ENCODE measurements around the gene UNK. TPM values are rescaled to one million over a fixed set of nuclear protein-coding genes. Genes with fewer than 3 reads are reported as not detected.
A peak's percentile ranks its signal among the peaks of the same experiment; 100 is the strongest.

The UNK gene
- total and polyA plus RNA-seq, 2 of the 13 experiments (the other 11 are each of a cell fraction or from before 2014, with no cell fraction given), result 31.6 to 33.0 TPM

DNA sequence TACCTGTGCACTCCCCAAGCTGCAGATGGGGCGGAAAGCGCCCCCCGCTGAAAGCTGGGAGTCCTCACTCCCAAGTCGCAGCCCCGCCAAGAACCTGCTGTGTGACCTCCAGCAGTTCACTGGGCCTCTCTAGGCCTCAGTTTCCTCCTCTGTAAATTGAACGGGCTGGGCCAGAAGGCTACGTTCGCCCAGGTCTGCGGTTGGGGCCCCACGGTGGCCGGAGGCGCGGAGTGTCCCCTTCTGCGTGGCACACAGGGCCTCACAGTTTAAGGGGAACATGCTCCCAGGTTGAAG, 20.2 kb upstream of the UNK start (continued):
- TF ChIP-seq, protein P1, sequence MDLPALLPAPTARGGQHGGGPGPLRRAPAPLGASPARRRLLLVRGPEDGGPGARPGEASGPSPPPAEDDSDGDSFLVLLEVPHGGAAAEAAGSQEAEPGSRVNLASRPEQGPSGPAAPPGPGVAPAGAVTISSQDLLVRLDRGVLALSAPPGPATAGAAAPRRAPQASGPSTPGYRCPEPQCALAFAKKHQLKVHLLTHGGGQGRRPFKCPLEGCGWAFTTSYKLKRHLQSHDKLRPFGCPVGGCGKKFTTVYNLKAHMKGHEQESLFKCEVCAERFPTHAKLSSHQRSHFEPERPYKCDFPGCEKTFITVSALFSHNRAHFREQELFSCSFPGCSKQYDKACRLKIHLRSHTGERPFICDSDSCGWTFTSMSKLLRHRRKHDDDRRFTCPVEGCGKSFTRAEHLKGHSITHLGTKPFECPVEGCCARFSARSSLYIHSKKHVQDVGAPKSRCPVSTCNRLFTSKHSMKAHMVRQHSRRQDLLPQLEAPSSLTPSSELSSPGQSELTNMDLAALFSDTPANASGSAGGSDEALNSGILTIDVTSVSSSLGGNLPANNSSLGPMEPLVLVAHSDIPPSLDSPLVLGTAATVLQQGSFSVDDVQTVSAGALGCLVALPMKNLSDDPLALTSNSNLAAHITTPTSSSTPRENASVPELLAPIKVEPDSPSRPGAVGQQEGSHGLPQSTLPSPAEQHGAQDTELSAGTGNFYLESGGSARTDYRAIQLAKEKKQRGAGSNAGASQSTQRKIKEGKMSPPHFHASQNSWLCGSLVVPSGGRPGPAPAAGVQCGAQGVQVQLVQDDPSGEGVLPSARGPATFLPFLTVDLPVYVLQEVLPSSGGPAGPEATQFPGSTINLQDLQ (CRISPR knock-in tag; IDR thresholded peaks at IDR 0.05), result no peak
- peak; percentile 61 for TF ChIP-seq PHF8 (CRISPR knock-in tag; IDR thresholded peaks at IDR 0.05)
- TF ChIP-seq, protein P2, sequence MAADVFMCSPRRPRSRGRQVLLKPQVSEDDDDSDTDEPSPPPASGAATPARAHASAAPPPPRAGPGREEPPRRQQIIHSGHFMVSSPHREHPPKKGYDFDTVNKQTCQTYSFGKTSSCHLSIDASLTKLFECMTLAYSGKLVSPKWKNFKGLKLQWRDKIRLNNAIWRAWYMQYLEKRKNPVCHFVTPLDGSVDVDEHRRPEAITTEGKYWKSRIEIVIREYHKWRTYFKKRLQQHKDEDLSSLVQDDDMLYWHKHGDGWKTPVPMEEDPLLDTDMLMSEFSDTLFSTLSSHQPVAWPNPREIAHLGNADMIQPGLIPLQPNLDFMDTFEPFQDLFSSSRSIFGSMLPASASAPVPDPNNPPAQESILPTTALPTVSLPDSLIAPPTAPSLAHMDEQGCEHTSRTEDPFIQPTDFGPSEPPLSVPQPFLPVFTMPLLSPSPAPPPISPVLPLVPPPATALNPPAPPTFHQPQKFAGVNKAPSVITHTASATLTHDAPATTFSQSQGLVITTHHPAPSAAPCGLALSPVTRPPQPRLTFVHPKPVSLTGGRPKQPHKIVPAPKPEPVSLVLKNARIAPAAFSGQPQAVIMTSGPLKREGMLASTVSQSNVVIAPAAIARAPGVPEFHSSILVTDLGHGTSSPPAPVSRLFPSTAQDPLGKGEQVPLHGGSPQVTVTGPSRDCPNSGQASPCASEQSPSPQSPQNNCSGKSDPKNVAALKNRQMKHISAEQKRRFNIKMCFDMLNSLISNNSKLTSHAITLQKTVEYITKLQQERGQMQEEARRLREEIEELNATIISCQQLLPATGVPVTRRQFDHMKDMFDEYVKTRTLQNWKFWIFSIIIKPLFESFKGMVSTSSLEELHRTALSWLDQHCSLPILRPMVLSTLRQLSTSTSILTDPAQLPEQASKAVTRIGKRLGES (CRISPR knock-in tag; IDR thresholded peaks at IDR 0.05; ENCODE audit: borderline replicate concordance), result no peak
- TF ChIP-seq MIXL1 (CRISPR knock-in tag; IDR thresholded peaks at IDR 0.05), result no peak
- TF ChIP-seq ZNF660 (CRISPR knock-in tag; IDR thresholded peaks at IDR 0.05; ENCODE audit: borderline replicate concordance, low read depth), result no peak
- peak; percentile 56; the same call in 1 of the 2 replicates for TF ChIP-seq ARNT2 (CRISPR knock-in tag; IDR thresholded peaks at IDR 0.05; ENCODE audit: low read depth)
- TF ChIP-seq HOXA3 (CRISPR knock-in tag; IDR thresholded peaks at IDR 0.05), result no peak
- TF ChIP-seq, protein P3, sequence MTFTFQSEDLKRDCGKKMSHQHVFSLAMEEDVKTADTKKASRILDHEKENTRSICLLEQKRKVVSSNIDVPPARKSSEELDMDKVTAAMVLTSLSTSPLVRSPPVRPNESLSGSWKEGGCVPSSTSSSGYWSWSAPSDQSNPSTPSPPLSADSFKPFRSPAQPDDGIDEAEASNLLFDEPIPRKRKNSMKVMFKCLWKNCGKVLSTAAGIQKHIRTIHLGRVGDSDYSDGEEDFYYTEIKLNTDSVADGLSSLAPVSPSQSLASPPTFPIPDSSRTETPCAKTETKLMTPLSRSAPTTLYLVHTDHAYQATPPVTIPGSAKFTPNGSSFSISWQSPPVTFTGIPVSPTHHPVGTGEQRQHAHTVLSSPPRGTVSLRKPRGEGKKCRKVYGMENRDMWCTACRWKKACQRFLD (CRISPR knock-in tag; IDR thresholded peaks at IDR 0.05; ENCODE audit: borderline replicate concordance), result no peak
- peak; percentile 19; the same call in 1 of the 2 replicates for TF ChIP-seq NCOR1 (IDR thresholded peaks at IDR 0.05; ENCODE audit: borderline replicate concordance, low read length)
- TF ChIP-seq, protein P4, sequence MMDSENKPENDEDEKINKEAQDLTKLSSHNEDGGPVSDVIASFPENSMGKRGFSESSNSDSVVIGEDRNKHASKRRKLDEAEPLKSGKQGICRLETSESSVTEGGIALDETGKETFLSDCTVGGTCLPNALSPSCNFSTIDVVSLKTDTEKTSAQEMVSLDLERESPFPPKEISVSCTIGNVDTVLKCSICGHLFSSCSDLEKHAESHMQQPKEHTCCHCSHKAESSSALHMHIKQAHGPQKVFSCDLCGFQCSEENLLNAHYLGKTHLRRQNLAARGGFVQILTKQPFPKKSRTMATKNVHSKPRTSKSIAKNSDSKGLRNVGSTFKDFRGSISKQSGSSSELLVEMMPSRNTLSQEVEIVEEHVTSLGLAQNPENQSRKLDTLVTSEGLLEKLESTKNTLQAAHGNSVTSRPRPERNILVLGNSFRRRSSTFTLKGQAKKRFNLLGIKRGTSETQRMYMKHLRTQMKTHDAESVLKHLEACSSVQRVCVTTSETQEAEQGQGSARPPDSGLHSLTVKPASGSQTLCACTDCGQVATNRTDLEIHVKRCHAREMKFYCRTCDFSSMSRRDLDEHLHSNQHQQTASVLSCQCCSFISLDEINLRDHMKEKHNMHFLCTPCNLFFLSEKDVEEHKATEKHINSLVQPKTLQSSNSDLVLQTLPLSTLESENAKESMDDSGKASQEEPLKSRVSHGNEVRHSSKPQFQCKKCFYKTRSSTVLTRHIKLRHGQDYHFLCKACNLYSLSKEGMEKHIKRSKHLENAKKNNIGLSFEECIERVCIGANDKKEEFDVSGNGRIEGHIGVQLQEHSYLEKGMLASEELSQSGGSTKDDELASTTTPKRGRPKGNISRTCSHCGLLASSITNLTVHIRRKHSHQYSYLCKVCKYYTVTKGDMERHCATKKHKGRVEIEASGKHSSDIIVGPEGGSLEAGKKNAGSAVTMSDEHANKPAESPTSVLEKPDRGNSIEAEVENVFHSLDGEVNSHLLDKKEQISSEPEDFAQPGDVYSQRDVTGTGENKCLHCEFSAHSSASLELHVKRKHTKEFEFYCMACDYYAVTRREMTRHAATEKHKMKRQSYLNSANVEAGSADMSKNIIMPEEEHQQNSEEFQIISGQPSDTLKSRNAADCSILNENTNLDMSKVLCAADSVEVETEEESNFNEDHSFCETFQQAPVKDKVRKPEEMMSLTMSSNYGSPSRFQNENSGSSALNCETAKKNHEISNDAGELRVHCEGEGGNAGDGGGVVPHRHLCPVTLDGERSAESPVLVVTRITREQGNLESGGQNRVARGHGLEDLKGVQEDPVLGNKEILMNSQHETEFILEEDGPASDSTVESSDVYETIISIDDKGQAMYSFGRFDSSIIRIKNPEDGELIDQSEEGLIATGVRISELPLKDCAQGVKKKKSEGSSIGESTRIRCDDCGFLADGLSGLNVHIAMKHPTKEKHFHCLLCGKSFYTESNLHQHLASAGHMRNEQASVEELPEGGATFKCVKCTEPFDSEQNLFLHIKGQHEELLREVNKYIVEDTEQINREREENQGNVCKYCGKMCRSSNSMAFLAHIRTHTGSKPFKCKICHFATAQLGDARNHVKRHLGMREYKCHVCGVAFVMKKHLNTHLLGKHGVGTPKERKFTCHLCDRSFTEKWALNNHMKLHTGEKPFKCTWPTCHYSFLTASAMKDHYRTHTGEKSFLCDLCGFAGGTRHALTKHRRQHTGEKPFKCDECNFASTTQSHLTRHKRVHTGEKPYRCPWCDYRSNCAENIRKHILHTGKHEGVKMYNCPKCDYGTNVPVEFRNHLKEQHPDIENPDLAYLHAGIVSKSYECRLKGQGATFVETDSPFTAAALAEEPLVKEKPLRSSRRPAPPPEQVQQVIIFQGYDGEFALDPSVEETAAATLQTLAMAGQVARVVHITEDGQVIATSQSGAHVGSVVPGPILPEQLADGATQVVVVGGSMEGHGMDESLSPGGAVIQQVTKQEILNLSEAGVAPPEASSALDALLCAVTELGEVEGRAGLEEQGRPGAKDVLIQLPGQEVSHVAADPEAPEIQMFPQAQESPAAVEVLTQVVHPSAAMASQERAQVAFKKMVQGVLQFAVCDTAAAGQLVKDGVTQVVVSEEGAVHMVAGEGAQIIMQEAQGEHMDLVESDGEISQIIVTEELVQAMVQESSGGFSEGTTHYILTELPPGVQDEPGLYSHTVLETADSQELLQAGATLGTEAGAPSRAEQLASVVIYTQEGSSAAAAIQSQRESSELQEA (CRISPR knock-in tag; IDR thresholded peaks at IDR 0.05; ENCODE audit: not compliant biosample characterization), result peak; percentile 64
- no peak for TF ChIP-seq KAT2B (IDR thresholded peaks at IDR 0.05; ENCODE audit: borderline replicate concordance, low read depth, low read length)
- TF ChIP-seq ZNF354B (CRISPR knock-in tag; IDR thresholded peaks at IDR 0.05), result no peak
- TF ChIP-seq MIER2 (CRISPR knock-in tag; IDR thresholded peaks at IDR 0.05), result no peak
- TF ChIP-seq ZNF292 (CRISPR knock-in tag; IDR thresholded peaks at IDR 0.05; ENCODE audit: borderline replicate concordance, low read depth), result 0 out of 2 replicates have a peak, but pooled peaks have one; percentile 11
- TF ChIP-seq ZNF260 (CRISPR knock-in tag; IDR thresholded peaks at IDR 0.05; ENCODE audit: borderline replicate concordance, low read depth), result no peak

Measured in HepG2 (cell line).